Pulmonary artery endothelial cell (primary cell): ENCODE measurements around the gene RRP36. TPM values are rescaled to one million over a fixed set of nuclear protein-coding genes. Genes with fewer than 3 reads are reported as not detected.
"Not testable (repeated sequence)": the region's sequence is repeated elsewhere in the genome, so short reads cannot be mapped to it uniquely, and the experiment has no call there.

Experiments
- DNase-seq: peaks from one replicate; pipeline ENCODE4 v3.0.0-alpha.2; 2011; ENCODE audit warnings: low read depth, low spot score
- total RNA-seq: library from RNA; depleted of rRNA; stranded (reverse); fragments of >200 nt; gene quantifications from 2 replicates; pipeline ENCODE4 v1.2.3, GENCODE V29; 2014

Gene RRP36
- total RNA-seq, 1 donor from 2014 or later: 112 TPM

DNA sequence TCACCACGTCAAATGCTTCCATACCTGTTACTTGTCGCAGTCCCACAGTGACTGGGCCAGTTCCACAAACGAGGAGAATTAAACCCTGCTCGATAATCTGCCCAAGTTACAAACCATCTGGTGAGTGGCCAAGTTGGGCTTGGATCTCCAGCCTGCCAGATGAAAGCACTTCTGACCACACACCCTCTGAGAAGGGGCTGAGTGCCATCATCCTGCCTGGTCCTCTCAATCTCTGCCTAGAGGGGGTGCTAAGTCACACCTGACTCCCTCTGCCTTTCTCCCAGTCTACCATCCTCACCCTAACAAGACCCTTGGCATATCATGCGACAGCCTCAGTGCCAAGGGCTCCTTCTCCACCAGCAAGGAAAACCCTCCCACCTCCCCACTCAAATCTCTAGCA lies 15.8 kb downstream of the RRP36 start:
- no peak for DNase-seq

- DNase-seq: no peak
Observed at GRCh38 chr6:43037706-43038105, 16.3 kb downstream of the RRP36 start.

- DNase-seq: no peak
Observed at GRCh38 chr6:43038727-43039126, 17.3 kb downstream of the RRP36 start.

- no peak for DNase-seq
Observed at GRCh38 chr6:43040542-43041257, 19.3 kb downstream of the RRP36 start.

GRCh38 chr6:43041475-43041874 lies 20.1 kb downstream of the RRP36 start:
- DNase-seq: not testable (repeated sequence)

DNA sequence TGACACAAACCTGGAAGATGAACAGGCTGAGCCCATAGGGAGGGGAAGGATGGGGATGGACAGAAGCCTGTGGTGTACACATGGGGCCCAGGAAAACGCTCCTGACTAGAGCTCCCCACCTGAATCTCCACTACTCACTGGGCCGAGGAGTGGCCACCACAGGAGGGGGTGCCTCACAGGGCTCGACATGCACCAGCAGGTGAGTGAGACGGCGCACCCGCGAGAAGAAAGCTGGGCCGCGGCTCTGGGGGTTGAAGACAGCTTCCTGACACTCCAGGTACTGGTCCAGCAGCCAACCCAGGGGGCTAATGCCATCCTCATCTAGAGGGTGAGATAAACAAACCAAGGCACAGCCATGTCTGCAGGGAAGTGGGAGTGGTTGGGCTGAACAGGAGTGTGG lies 21.9 kb downstream of the RRP36 start:
- DNase-seq: no peak

GRCh38 chr6:43045371-43045930 lies 24.0 kb downstream of the RRP36 start:
- no peak for DNase-seq

GRCh38 chr6:43047998-43048397 lies 26.6 kb downstream of the RRP36 start:
- DNase-seq: no peak

DNA sequence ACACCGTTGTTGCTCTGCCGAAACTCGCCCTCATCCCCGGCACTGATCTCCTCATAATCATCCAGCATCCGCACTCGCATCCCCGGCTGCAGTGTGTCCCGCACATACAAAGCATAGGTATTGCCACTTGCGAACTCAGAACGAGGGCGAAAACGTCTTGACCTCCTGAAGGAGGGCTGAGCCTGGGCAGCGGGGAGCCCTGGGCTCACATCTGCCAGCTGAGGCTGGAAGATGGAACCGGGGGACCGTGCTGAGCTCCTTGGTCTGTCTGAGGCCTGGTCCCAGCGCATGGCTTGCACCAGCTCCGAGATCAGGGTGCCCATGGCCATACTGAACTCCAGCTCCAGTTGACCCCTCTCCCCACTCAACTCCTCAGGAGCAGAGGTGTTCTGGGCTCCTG lies 29.6 kb downstream of the RRP36 start:
- no peak for DNase-seq

DNA sequence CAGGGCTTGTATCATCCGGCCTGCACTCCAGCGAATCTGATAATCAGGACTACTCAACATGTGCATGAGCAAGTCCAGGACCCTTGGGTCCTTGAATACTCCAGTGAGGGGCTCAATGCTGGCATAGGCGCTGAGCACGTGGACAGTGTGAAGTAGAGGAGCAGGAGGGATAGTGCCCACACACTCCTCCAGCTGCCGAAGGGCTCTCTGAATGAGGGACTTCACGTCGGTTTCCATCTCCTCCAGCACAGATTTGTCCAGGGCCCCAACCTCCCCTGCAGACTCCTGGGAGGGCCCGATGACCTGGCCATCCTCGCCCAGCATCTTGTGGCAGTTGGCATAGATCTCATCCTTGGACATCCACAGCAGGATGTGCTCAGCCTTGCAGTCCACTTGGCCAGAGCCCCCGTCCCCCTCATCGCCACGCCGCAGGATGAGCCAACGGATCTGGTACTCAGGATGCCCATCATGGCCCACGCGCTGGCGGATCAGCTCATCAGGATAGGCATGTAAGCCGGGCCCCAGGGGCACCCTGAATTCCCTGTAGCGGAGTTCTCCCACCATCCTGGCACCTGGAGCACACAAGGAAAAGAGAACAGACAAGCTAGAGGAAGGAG lies 30.9 kb downstream of the RRP36 start:
- DNase-seq: no peak

DNA sequence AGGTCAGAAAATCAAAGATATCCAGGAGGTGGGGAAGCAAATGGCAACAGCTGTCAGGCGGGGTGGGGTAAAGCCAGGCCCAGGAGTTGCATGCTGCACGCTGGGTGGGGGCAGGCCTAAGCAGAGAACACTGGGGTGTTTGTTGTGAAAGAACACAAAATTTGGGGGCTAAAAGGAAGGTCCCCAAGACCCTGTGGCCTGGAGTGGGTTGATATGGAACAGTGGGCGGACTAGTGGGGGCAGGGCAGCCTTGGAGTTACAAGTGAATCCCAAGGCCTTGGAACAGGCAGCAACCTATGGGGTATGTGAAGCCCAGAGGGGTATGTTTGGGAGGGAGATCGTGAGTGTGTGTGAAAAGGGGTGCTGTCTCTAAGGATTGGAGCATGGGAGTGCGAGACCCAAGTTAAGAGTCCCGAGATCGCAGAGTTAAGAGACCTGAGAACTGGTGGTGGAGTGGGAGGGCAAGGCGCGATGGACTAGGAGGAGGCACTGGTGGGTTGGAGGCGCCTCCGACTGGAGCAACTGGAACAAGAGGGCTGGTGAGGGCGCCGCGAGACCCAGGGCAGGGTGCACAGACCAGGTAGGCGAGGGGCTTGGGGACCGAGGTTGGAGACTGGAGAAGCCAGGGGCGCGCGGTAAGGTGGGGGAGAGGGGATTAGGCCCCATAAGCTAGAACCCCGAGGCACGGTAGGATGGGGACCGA lies 31.6 kb downstream of the RRP36 start:
- DNase-seq: no peak

GRCh38 chr6:43053545-43054205 lies 32.3 kb downstream of the RRP36 start, which contains the start of gene CUL7:
Gene CUL7 (minus strand): TSS chr6:43053851. CDS start chr6:43052788, 1,063 bp downstream.
- peak; percentile 84 for DNase-seq

DNA sequence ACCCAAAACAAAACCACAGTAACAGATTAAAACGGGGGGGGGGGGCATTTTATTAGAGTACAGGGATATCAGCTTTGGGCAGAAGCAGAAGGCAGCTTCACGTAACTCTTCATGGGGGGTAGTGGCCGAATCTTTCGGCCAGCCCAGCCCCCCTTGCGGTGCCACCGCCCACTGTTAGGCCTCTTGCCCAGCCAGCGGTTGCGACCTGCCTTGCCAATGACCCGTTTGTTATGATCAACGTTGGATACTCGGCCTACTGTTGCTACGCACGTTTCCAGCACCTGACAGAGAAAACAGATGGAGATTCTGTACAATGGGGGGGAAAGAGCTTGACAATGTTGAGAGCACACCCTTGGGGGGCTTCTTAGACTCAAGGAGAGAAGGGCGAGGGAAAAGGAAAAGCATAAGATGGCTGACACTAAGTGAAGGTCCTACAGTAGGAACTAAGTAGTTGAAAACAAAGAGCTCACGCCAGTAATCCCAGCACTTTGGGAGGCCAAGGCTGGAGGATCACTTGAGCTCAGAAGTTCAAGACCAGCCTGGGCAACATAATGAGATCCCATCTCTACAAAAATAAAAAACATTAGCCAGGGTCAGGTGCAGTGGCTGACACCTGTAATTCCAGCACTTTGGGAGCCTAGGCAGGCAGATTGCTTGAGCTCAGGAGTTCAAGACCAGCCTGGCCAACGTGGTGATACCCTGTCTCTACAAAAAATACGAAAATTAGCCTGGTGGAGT lies 33.0 kb downstream of the RRP36 start:
- no peak for DNase-seq

DNA sequence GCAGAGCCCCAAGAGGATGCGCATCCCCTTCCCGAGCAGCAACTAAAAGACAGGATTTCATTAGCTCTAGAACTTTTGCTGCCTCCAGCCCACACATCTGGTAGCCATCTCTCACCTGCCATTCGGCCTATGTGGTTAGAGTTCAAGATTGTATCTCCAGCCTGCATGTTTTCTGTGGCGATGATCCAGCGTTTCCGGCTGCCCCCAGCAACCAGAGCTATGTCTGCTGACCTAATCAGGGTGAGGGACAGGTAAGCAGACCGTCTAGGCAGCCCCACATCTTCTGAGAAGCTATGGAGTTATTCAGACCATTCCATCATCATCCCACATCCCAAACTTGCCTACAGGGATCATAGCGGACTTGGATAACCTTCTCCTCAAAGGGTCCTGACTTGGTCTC lies 34.5 kb downstream of the RRP36 start:
- no peak for DNase-seq

DNA sequence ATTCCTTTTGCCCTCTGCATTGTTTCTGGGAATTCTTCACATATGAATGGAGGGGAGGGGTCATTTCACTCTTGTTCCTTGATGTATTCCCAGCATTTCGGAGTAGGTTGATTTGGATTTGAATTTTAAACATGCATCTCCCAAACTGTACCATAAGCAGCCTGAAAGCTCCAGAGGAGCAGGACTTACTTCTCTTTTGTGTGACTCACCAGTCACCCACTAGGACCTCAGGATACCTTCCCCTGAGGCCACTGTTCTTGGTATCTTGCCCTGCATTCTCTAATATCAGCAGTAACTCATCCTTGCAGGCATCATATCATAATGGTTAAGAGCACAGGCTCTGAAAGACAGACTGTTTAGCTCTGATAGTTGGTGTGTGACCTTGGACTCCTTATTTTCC lies 37.1 kb downstream of the RRP36 start:
- DNase-seq: no peak

GRCh38 chr6:43059168-43060033 lies 38.0 kb downstream of the RRP36 start, which contains the start of the genes KLC4 and MRPL2:
Gene KLC4 (plus strand): TSS chr6:43059631. CDS start chr6:43061336, 1,705 bp downstream.
Gene MRPL2 (minus strand): TSS chr6:43059434. CDS start chr6:43059381, 53 bp downstream.
- DNase-seq: peak; percentile 95

DNA sequence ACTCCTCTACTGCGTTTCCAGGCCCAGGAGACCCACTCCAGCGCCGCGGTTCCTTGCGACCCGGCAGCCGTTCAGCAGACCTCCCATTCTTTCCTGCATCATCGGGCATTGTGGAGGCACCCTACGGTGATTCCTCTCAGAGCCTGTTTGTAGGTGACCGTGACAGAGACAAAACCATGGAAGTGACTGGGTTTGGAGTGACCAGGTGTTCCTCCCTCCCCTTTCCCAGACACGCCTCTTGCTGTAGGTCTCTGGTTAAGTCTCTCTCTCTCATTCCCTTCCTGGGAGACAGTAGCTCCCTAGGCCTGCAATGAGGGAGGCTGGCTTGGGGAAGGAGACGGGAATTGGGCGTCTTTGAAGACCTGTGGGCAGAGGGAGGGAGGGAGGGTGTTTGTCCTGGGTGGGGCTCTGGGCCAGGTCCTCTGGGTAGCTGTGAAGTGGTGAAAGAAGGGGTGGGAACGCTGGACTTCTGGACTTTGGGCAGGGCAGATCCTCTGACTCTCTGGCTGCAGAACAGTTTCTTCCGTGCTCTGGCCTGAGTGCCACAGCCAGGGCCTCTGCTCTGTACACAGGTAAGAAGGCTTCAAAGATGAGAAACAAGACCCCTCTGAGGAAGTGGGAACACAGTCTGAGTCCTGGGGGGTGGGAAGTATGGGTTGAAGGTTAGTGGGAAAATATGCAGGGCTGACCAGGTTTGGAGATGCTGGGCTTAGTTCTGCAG lies 38.8 kb downstream of the RRP36 start:
- DNase-seq: no peak

DNA sequence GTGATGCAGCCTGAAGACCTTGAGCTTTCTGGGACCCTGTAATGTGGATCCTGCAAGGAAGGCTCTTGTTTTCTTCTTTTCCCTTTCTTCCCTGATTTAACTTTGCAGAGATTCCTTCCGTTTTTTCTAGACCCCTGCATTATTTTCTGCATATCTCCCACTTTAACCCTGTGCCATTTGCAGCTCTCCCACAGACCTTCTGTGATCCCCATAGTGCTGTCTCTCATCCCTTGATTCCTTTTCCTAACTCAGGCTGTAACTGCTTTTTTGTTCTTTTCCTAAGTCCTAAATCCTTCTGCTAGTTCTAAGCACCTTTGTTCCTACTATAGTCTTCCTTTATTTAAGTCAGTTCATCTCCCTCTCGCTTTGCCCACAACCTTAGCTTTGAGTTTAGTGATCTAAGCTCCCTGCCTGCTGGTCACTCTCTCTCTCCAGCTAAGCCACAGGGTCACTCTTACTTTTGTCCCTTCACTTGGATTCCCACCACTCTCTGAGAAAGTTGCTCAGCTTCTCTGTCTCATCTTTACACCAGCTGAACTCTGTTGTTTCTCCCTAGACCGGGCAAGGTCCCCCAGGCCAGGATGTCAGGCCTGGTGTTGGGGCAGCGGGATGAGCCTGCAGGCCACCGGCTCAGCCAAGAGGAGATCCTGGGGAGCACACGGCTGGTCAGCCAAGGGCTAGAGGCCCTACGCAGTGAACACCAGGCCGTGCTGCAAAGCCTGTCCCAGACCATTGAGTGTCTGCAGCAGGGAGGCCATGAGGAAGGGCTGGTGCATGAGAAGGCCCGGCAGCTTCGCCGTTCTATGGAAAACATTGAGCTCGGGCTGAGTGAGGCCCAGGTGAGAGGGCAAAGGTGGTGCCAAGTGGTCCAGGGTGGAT lies 39.6 kb downstream of the RRP36 start:
- DNase-seq: no peak
